ENCODE results near the gene YRDC. TPM values are rescaled to one million over a fixed set of nuclear protein-coding genes. Genes with fewer than 3 reads are reported as not detected.
A peak's percentile ranks its signal among the peaks of the same experiment; 100 is the strongest.

Gene YRDC
- total and polyA plus RNA-seq, 2 donors (not counting 3 experiments of a cell fraction or from before 2014, with no cell fraction given): 19.2 to 20.5 TPM

GRCh38 chr1:37807220-37807554, 821 bp downstream of the YRDC start:
- peak overlapping the region; percentile 66 to 93 (median 83) for H3K4me3 ChIP-seq (replicated peaks in 1 of 3; ENCODE audit: insufficient read depth in 1 of 3, low read depth in 1 of 3, low read length in 3 of 3)
- POLR2A ChIA-PET: interaction anchor here (2.6 kb wide), 1 partner anchor 52 kb away, joined by 10 read pairs; the partner anchor contains the start of gene MTF1
- H3K36me3 ChIP-seq (ENCODE audit: control insufficient read depth in 2 of 2, extremely low read depth in 1 of 2, insufficient read depth in 2 of 2, low read length in 2 of 2): peaks cover 19 to 31% of the 10 kb centered on the region in 2 experiments
- dilution Hi-C loops (cut with MboI; ENCODE audit: extremely low pct_ligation_motif_present, low sequenced_read_pairs): no loop called here
- peak overlapping the region; percentile 93 for H3K4me2 ChIP-seq (ENCODE audit: insufficient read depth, low read length)
- CTCF ChIA-PET: interaction anchor here (3.3 kb wide), 1 partner anchor 52 kb away, joined by 32 read pairs; the partner anchor contains the start of gene MTF1
- H2AFZ ChIP-seq (ENCODE audit: low read depth, low read length): no peak overlapping the region
- peak overlapping the region; percentile 91 for H3K9ac ChIP-seq (replicated peaks; ENCODE audit: extremely low read depth, insufficient read depth, low read length)
- H3K9me3 ChIP-seq (replicated peaks; ENCODE audit: control insufficient read depth, insufficient read depth, low read length): no peaks in the 10 kb centered on the region
- FAIRE-seq (no peak), DNase-seq (ENCODE audit: low read depth, low spot score) (no peak)
- no peak for TF ChIP-seq EZH2 (IDR thresholded peaks at IDR 0.05; ENCODE audit: borderline replicate concordance, low read depth, low read length, severe bottlenecking)
- no peak for TF ChIP-seq POLR2A (IDR thresholded peaks at IDR 0.05; ENCODE audit: low read depth, low read length)
- TF ChIP-seq JUN (IDR thresholded peaks at IDR 0.05; ENCODE audit: borderline replicate concordance, insufficient read depth, insufficient read length, low read depth): no peak
- TF ChIP-seq MAX (IDR thresholded peaks at IDR 0.05; ENCODE audit: insufficient read depth, insufficient read length): no peak
- TF ChIP-seq FOS (IDR thresholded peaks at IDR 0.05; ENCODE audit: borderline replicate concordance, insufficient read depth, low read length): no peak
- TF ChIP-seq MYC (IDR thresholded peaks at IDR 0.05; ENCODE audit: low read depth, low read length): no peak
- no peak for TF ChIP-seq CTCF (IDR thresholded peaks at IDR 0.05; ENCODE audit: extremely low read depth in 1 of 2, insufficient read depth in 1 of 2, low read depth in 1 of 2, low read length in 2 of 2)
- TF ChIP-seq GATA2 (IDR thresholded peaks at IDR 0.05; ENCODE audit: insufficient read depth, insufficient read length, low read depth, low read length): no peak
- TF ChIP-seq POLR2AphosphoS5 (IDR thresholded peaks at IDR 0.05; ENCODE audit: insufficient read depth, low read depth, low read length): no peak
- BruUV-seq (replicated peaks): TSS peak; percentile 29
- peak overlapping the region; percentile 91 for H3K27ac ChIP-seq (ENCODE audit: insufficient read depth, low read depth, low read length)
- no peaks in the 10 kb centered on the region for H3K27me3 ChIP-seq (ENCODE audit: control insufficient read depth in 2 of 2, insufficient read depth in 2 of 2, low read length in 2 of 2)
- H3K9me1 ChIP-seq (replicated peaks; ENCODE audit: control insufficient read depth, extremely low read depth, insufficient read depth, low read length): no peaks in the 10 kb centered on the region
- peaks cover 13% of the 10 kb centered on the region for H3K4me1 ChIP-seq (ENCODE audit: control insufficient read depth, extremely low read depth, insufficient read depth, low read length)
- intact Hi-C loops (cut with micrococcal nuclease): loop anchor here (5.0 kb wide), 3 partner anchors 125 to 335 kb away; partner anchors contain the start of gene ZC3H12A
- peaks cover 4% of the 10 kb centered on the region for H4K20me1 ChIP-seq (replicated peaks; ENCODE audit: control insufficient read depth, extremely low read depth, insufficient read depth, low read length)
- peaks cover 23% of the 10 kb centered on the region for H3K79me2 ChIP-seq (ENCODE audit: control insufficient read depth, insufficient read depth, low read length)

All from endothelial cell of umbilical vein (primary cell).